ENCODE measurements around the gene SYDE2.

- TF ChIP-seq EP300 (IDR thresholded peaks at IDR 0.05; ENCODE audit: borderline replicate concordance) (no peak), CREB1 (IDR thresholded peaks at IDR 0.05; ENCODE audit: low read depth) (no peak)
Observed at GRCh38 chr1:85125891-85126290, 74.9 kb downstream of the SYDE2 start.

All from Ishikawa (cell line).